Stimulated activated CD8-positive, alpha-beta memory T cell treated with anti-CD3 and anti-CD28 coated beads, Interleukin-12 subunit alpha, Interleukin-12 subunit beta, amount 100 ng/mL, for 4 hours (primary cell): ENCODE results near the gene OLFML2A.
"Not testable (repeated sequence)": the region's sequence is repeated elsewhere in the genome, so short reads cannot be mapped to it uniquely, and the experiment has no call there.

Experiments
- DNase-seq: peaks from one replicate; pipeline ENCODE4 v3.0.0-alpha.2; 2020; ENCODE audit warnings: low read depth

Gene OLFML2A

DNA sequence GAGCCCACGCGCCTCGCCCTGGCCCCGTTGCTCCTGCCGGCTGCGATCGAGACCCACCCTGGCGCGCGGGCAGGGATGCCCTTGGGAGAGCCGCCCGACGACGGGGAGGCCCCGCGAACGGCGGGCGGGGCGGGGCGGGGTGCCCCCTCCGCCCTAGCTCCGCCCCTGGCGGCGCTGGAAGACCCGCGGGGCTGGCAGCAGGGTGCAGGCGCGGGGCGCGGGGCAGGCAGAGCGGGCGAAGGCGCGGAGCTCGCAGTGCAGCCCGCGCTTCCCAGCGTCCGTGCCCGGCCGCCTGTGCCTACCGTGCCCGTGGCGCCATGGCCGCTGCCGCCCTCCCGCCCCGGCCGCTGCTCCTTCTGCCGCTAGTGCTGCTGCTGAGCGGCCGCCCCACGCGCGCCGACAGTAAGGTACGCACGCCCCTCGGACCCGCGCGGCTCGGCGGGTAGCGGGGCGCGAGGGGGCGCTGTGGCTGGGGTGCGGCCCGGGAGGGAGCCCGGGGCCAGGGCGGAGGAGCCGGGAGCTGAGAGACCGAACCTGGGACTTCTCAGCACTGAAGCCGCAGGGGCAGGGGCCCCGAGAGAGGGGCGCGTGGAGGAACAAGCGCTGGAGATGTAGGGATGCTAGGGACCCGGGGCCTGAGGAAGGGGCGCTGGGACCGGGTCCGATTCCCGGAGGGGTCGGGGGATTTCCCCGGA, at the start of gene OLFML2A:
TSS of gene OLFML2A (plus strand) at position 180 of the 695 bp plus-strand sequence. CDS start at position 318, 138 bp downstream.
- peak; percentile 10 for DNase-seq

- no peak for DNase-seq
These were observed 46.2 kb upstream of the OLFML2A start for GRCh38 chr9:124730772-124731171.

GRCh38 chr9:124733964-124734740, 42.8 kb upstream of the OLFML2A start:
- DNase-seq = no peak

DNA sequence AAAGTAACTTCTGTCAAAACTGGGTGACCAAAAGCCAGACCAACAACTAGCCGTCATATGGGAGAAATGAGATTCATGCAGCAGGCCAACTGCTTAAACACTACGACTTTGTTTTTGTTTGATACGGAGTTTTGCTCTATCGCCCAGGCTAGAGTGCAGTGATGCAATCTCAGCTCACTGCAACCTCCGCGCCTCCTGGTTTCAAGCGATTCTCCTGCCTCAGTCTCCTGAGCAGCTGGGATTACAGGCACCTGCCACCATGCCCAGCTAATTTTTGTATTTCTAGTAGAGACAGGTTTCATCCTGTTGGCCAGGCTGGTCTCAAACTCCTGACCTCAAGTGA, 42.2 kb upstream of the OLFML2A start:
- not testable (repeated sequence) for DNase-seq

DNA sequence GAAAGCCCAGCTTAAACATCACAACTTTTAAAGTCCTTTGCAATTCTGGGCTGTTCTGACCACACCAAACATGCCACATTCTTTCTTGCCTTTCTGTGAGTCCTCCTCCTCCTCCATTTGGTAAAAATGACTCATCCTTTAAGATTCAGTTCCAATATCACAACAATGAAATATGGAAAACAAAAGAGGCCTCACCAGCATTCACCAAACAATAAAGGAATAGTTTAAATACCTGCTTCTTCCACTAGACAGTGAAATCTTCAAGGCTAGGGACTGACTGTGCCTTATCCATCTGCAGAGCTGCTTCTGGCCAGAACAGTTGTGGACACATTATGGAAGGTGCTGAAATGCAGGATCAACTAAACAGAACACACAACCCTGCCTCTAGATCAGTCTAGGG, 41.8 kb upstream of the OLFML2A start:
- DNase-seq = no peak

DNA sequence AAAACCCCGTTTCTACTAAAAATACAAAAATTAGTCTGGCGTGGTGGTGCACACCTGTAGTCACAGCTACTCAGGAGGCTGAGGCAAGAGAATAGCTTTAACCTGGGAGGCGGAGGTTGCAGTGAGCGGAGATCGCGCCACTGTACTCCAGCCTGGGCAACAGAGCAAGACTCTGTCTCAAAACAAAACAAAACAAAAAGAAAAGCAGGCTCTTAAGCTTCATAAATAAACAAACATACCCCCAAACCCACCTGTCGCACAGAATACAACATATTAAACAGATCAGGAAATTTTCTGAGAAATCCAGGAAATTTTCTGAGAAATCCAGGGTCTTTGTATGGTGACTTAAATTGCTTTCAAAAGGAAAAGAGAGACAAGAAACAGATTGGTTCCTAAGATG, 38.9 kb upstream of the OLFML2A start:
- not testable (repeated sequence) for DNase-seq

DNA sequence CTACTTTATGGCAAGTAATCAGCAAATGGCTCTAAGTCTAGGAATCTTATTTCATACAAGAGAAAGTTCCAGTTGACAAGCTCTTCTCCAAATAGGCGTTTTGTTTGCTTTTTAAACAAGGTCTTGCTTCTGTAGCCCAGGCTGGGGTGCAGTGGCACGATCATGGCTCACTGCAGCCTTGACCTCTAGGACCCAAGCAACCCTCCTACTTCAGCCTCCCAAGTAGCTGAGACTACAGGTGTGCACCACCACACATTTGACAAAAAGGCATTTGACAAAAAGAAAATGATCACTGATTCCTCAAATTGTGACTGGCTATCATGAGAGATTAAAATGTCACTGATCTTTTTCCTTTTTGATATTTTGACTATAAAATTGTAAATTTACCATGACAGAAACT, 37.6 kb upstream of the OLFML2A start:
- no peak for DNase-seq

GRCh38 chr9:124741149-124741548, 35.8 kb upstream of the OLFML2A start:
- DNase-seq = no peak

DNA sequence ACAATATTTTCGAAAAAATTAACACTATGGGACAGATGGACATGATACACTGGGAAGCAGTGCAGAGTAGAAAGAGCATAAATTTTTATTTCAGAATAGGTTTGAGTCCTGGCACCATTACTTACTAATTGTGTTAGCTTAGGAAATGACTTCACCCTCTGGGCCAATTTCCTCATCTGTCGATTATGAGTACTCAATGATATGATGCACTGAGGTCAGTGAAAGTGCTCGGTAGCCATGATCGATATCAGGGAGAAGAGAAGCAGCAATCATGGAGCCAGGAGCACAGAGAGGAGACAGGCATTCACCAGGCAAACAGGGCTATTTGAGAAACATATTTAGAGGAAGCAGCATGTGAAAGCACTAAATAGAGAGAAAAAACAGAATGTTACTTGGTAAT, 35.3 kb upstream of the OLFML2A start:
- DNase-seq = no peak

GRCh38 chr9:124742940-124743339, 34.0 kb upstream of the OLFML2A start:
- no peak for DNase-seq

GRCh38 chr9:124743686-124744348, 33.1 kb upstream of the OLFML2A start:
- no peak for DNase-seq

DNA sequence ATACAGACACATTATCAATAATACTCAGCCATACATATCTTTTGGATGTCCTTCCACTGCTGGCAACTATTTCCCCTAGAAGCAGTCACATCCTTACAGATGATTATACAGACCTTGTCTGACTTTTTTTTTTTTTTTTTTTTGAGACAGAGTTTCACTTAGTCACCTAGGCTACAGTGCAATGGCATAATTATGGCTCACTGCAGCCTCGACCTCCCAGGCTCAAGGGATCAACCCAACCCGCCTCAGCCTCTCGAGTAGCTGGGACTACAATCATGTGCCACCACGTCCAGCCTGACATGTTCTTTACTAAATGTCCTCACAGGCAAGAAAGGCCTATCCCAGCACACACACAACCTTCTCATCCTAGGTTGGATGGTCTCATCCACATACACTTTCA, 29.9 kb upstream of the OLFML2A start:
- DNase-seq = no peak

DNA sequence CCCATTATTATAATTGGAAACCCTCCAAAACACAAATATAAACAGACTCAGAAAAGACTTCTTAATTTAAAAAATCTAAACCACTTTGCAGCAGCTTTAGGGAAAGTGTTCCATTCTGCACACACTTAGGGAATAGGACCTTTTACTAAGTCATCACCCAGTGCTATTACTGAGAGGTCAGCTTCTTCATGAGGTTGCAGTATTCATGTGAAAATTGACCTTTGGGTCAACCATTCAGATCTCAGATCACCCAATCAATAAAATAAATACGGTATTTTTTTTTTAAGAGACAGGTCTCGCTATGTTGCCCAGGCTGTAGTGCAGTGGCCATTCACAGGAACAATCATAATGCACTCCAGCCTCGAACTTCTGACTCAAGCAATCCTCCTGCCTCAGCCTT, 27.6 kb upstream of the OLFML2A start:
- DNase-seq = no peak

DNA sequence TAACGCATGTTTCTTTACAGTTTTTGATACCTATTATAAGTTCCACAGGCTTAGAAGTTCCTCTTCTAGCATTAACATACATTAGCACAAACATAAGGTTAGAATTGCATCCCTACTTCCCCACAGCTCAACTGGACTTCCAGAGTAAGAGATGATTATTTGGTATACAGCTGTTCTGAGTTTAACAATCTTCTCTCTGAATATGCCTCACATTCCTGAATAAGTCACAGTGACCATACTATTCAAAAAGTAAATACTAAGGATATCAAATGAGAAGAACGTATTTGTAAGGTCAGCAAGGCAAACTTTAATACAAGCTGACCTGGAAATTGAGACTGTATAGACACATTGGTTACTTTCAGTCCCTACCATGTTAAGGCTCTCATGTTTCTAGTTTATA, 27.2 kb upstream of the OLFML2A start:
- no peak for DNase-seq

- no peak for DNase-seq
These were observed 24.0 kb upstream of the OLFML2A start for GRCh38 chr9:124752967-124753366.

- DNase-seq = no peak
These were observed 22.6 kb upstream of the OLFML2A start for GRCh38 chr9:124754289-124754688.

- no peak for DNase-seq
These were observed 21.9 kb upstream of the OLFML2A start for GRCh38 chr9:124755061-124755460.

DNA sequence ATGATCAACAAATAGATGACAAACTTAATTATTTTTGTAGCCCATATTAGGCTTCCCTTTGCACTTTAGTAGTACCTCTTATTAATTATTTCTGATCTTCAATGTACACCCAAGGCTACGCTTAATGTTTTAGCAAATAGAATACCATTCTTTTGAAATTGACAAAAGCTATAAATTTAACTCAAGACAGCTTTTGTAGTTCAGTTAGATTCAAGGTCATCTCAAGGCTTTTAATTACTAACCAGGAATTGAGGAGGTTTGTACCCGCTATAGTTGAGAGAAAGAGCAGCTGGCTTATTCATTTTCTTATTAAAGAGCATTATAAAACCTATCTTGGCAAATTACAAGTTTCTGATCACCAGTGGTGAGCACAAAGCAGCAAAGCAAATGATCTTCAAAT, 20.9 kb upstream of the OLFML2A start:
- DNase-seq = no peak

- no peak for DNase-seq
These were observed 19.3 kb upstream of the OLFML2A start for GRCh38 chr9:124757616-124758015.

DNA sequence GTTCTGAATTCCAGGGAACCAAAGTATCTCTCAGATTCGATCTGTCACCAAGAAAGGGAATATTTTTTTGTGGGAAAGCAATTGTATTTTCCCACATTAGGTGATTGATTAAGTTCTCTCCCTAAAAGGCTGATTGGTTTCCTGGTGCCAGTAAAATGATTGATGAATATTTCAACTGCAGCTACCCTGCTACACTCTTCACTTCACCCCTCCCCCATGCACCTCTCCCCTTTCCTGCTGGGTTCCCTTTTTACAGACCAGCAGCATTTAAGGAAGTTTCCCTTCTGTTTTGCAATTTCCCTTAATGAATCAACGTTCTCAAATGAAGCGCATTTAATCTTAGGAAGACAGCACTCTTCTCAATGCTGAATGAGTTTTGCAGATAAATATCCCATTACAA, 18.9 kb upstream of the OLFML2A start:
- DNase-seq = no peak

- no peak for DNase-seq
These were observed 18.2 kb upstream of the OLFML2A start for GRCh38 chr9:124758691-124759090.

DNA sequence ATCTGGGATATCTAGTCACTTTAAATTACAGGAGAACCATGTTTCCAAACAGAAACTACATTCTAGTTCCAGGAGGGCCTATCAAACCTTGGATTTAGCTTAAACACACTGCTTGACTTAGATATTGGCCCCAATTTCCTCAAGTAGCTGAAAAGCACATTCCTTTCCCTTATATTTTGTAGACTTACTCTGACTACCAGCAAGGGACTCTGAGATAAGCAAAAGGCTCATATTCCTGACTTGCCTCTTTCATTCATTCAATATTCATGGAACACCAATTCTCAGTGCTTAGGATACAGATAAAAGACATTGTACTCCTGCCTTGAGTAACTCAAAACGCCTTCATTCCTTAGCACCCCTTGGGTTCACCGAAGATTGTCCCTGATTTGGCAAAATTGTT, 17.6 kb upstream of the OLFML2A start:
- DNase-seq = no peak

- DNase-seq = no peak
These were observed 16.2 kb upstream of the OLFML2A start for GRCh38 chr9:124760719-124761118.
